ENCODE results near the gene RXRA.

- TF ChIP-seq CTCF (IDR thresholded peaks at IDR 0.05) (no peak), EZH2 (IDR thresholded peaks at IDR 0.05; ENCODE audit: borderline replicate concordance, insufficient read depth, low read depth, low read length, poor library complexity, severe bottlenecking) (no peak)
Observed at GRCh38 chr9:134302130-134302817, 24.0 kb upstream of the RXRA start.
